Small intestine (tissue), 7 donors: Measurements from ENCODE around the gene DDX23. TPM values are rescaled to one million over a fixed set of nuclear protein-coding genes. Genes with fewer than 3 reads are reported as not detected.
"Not testable (repeated sequence)": the region's sequence is repeated elsewhere in the genome, so short reads cannot be mapped to it uniquely, and the experiment has no call there.

Experiments used
- DNase-seq, 2 donors: peaks; one replicate each; pipeline versions ENCODE4 v3.0.0 to v3.0.0-alpha.2; 2013
- FAIRE-seq: peaks from 2 replicates; lab custom pipeline; 2012; peaks lifted over from hg19 to GRCh38; lab: Jason Lieb, UNC
- H3K27ac ChIP-seq, 3 donors: one replicate each; pipeline ENCODE4 v1.5.1; 2013; ENCODE audit warnings: low read length in 2 of 3, mild to moderate bottlenecking in 2 of 3, control low read depth in 1 of 3, inconsistent platforms in 1 of 3, low read depth in 1 of 3, moderate library complexity in 1 of 3
- H3K27me3 ChIP-seq, 3 donors: one replicate each; pipeline ENCODE4 v1.6.1; 2013; ENCODE audit warnings: low read length in 3 of 3, inconsistent platforms in 1 of 3; ENCODE audit not compliant: control insufficient read depth in 3 of 3, insufficient read depth in 3 of 3
- H3K36me3 ChIP-seq, 3 donors: one replicate each; pipeline ENCODE4 v1.6.1; 2013; ENCODE audit warnings: low read length in 3 of 3, inconsistent platforms in 1 of 3, low read depth in 1 of 3, mild to moderate bottlenecking in 1 of 3, moderate library complexity in 1 of 3; ENCODE audit not compliant: control insufficient read depth in 3 of 3, insufficient read depth in 2 of 3
- H3K4me1 ChIP-seq, 3 donors: one replicate each; pipeline ENCODE4 v1.6.1; 2013; ENCODE audit warnings: low read length in 2 of 3, inconsistent platforms in 1 of 3, low read depth in 1 of 3, mild to moderate bottlenecking in 1 of 3, moderate library complexity in 1 of 3; ENCODE audit not compliant: control insufficient read depth in 3 of 3, insufficient read depth in 2 of 3
- H3K4me3 ChIP-seq, 3 donors: one replicate each; pipeline ENCODE4 v1.5.1; 2013; ENCODE audit warnings: low read length in 3 of 3, control low read depth in 1 of 3, inconsistent platforms in 1 of 3, low read depth in 1 of 3, mild to moderate bottlenecking in 1 of 3, moderate library complexity in 1 of 3
- H3K9me3 ChIP-seq, 2 donors: one replicate each; pipeline ENCODE4 v1.6.1; 2013; ENCODE audit warnings: low read depth in 1 of 2, low read length in 1 of 2; ENCODE audit not compliant: control insufficient read depth in 2 of 2, insufficient read depth in 1 of 2
- WGBS, 3 donors: extraction: QIAGEN DNeasy Blood & Tissue Kit; methylation state at CpG; one replicate each; pipeline ENCODE4 v1.1.7; 2013; 5-methylcytosine and 5-hydroxymethylcytosine counted together
- polyA plus RNA-seq, 4 donors: library from polyadenylated mRNA; stranded (reverse) in 3 of 4; unstranded in 1 of 4; fragments of 200-250 nt in 3 of 4; fragments of 120-200 nt in 1 of 4; gene quantifications; one replicate each; pipeline versions ENCODE4 v1.2.1 to v1.2.3, GENCODE V29; 2013
- donor health status: healthy with polysubstance abuse.
- donor health status: control.
- donor health status: control.
- donor health status: Bipolar disorder and iron deficiency.
- donor health status: healthy.

Gene DDX23
- polyA plus RNA-seq, 4 donors, result 53.2 to 85.8 (median 57.1) TPM

GRCh38 chr12:48859607-48860006 lies 7.6 kb upstream of the DDX23 start:
- H3K9me3 ChIP-seq, result no peaks in the 10 kb centered on the region
- H3K4me3 ChIP-seq, result no peak overlapping the region
- H3K27me3 ChIP-seq, result peaks cover 0 to 12% (median 0%) of the 10 kb centered on the region in 3 donors
- WGBS, 3 donors, result 91 to 96% (median 92%) methylated on average over 5 of the region's 5 CpGs
- no peak overlapping the region for H3K27ac ChIP-seq
- no peaks in the 10 kb centered on the region for H3K4me1 ChIP-seq
- FAIRE-seq (no peak), DNase-seq (no peak)
- peaks cover 0 to 27% (median 0%) of the 10 kb centered on the region in 3 donors for H3K36me3 ChIP-seq

GRCh38 chr12:48858043-48858442 lies 6.1 kb upstream of the DDX23 start:
- Histone ChIP-seq H3K36me3 (peaks cover 0 to 27% (median 0%) of the 10 kb centered on the region in 3 donors), H3K27me3 (no peaks in the 10 kb centered on the region), H3K4me3 (no peak overlapping the region), H3K27ac (no peak overlapping the region), H3K4me1 (peaks cover 0 to under 1% (median 0%) of the 10 kb centered on the region in 3 donors), H3K9me3 (no peaks in the 10 kb centered on the region)
- WGBS, 3 donors, result 82 to 88% (median 87%) methylated on average over 8 of the region's 8 CpGs
- no peak for DNase-seq
- no peak for FAIRE-seq

- FAIRE-seq, result no peak
- Histone ChIP-seq H3K27ac (no peak overlapping the region), H3K27me3 (no peaks in the 10 kb centered on the region), H3K4me1 (peaks cover 0 to 6% (median 0%) of the 10 kb centered on the region in 3 donors), H3K36me3 (peaks cover 0 to 27% (median 0%) of the 10 kb centered on the region in 3 donors), H3K4me3 (no peak overlapping the region), H3K9me3 (no peaks in the 10 kb centered on the region)
- no peak for DNase-seq
- 82 to 90% (median 87%) methylated on average over 13 of the region's 13 CpGs for WGBS, 3 donors
These were observed 5.5 kb upstream of the DDX23 start for GRCh38 chr12:48857278-48857994.

- no peak for DNase-seq
- H3K27ac ChIP-seq, result no peak overlapping the region
- 67 to 70% (median 68%) methylated on average over 2 of the region's 2 CpGs for WGBS, 3 donors
- H3K9me3 ChIP-seq, result no peaks in the 10 kb centered on the region
- peaks cover 0 to 7% (median 0%) of the 10 kb centered on the region in 3 donors for H3K4me1 ChIP-seq
- no peak overlapping the region for H3K4me3 ChIP-seq
- FAIRE-seq, result no peak
- peaks cover 0 to 22% (median 0%) of the 10 kb centered on the region in 3 donors for H3K36me3 ChIP-seq
- H3K27me3 ChIP-seq, result no peaks in the 10 kb centered on the region
These were observed 4.4 kb upstream of the DDX23 start for GRCh38 chr12:48856379-48856778.

DNA sequence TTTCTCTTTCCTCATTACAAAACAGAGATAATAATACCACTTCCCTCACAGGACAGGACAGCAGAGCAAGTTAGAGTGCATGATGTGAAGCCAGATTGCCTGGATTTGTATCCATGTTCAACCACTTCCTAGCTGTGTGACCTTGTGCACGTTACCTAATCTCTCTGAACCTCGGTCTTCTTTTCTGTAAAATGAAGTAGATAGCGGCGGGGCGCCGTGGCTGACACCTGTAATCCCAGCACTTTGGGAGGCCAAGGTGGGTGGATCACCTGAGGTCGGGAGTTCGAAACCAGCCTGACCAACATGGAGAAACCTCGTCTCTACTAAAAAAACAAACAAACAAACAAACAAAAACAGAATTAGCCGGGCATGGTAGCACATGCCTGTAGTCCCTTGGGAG lies 3.0 kb upstream of the DDX23 start:
- WGBS, 3 donors, result 74 to 90% (median 86%) methylated on average over 10 of the region's 10 CpGs
- not testable (repeated sequence) for H3K36me3 ChIP-seq, FAIRE-seq, H3K27me3 ChIP-seq, H3K27ac ChIP-seq, DNase-seq, H3K9me3 ChIP-seq, H3K4me3 ChIP-seq
- peaks cover 0 to 14% (median 2%) of the 10 kb centered on the region in 3 donors for H3K4me1 ChIP-seq

DNA sequence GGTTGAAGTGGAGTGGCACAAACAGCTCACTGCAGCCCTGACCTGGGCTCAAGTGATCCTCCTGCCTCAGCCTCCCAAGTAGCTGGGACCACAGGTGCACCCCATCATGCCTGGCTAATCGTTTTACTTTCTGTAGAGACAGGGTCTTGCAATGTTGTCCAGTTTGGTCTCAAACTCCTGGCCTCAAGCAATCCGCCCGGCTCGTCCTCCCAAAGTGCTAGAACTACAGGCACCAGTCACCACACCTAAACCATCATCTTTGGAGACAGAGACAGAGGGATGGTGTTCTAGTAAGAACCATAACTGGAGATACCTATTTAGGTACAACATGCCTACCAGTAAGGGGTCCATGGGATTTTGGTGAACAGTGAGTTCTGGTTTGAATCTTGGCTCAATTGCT lies 2.5 kb upstream of the DDX23 start:
- Histone ChIP-seq H3K27ac (no peak overlapping the region), H3K4me3 (no peak overlapping the region), H3K27me3 (no peaks in the 10 kb centered on the region), H3K4me1 (peaks cover 0 to 14% (median 2%) of the 10 kb centered on the region in 3 donors), H3K36me3 (peaks cover 0 to 13% (median 0%) of the 10 kb centered on the region in 3 donors), H3K9me3 (no peaks in the 10 kb centered on the region)
- FAIRE-seq (no peak), DNase-seq (no peak)
- 88 to 90% (median 89%) methylated on average over 4 of the region's 4 CpGs for WGBS, 3 donors

DNA sequence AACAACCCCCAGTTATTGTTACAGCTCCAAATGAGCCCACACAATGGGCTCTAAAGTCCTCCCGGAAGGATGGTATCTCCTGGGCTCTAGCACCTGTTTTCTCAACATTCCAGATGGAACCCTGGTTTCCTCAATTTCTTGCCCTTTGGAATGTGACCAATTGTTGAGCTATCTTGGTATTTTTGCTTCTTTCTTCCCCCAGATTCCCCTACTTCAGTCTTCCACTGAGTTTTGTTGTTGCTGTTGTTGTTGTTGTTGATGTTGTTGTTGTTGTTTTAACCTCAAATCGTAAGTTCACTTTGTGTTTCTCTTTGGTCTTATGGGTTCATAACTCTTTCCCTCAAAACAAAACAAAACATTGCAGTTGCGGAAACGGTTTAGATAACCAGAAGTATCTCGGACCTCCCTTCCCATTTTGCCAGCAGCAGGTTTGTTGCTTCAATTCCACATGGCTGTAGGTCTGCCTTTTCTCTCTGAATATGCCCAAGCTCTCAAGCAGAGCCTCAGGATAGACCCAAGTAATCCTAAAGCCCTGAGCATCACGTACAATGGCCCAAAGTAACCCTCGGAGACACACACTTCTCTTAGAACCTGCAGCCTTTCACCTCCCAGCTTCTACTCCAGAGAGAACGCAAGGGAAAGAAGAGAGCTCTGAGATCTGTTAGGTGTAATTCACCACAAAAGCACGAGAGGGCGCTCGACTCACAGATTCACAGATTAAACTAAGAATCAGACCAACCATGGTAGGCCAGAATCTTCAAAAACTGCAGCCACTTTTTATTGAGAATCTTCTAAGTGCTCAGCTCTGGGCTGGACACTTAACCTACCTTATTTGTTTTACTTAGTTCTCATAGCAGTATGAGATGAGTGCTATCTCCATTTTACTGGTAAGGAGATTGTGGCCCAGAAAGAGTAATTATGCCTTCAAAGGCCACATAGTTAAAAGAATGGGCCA lies 1.0 kb upstream of the DDX23 start:
- peak overlapping the region; percentile 64 to 71 (median 71) for H3K27ac ChIP-seq
- H3K27me3 ChIP-seq, result no peaks in the 10 kb centered on the region
- FAIRE-seq (no peak), DNase-seq (peak; percentile 95)
- H3K4me3 ChIP-seq, result peak overlapping the region; percentile 21 to 82 (median 79)
- peaks cover 0 to 19% (median 0%) of the 10 kb centered on the region in 3 donors for H3K36me3 ChIP-seq
- no peaks in the 10 kb centered on the region for H3K9me3 ChIP-seq
- WGBS, 3 donors, result 0 to 1% (median 0%) methylated on average over 11 of the region's 11 CpGs
- H3K4me1 ChIP-seq, result peaks cover 0 to 14% (median 2%) of the 10 kb centered on the region in 3 donors

GRCh38 chr12:48842021-48842420 lies 9.9 kb downstream of the DDX23 start:
- not testable (repeated sequence) for FAIRE-seq, H3K4me3 ChIP-seq, H3K27me3 ChIP-seq, H3K4me1 ChIP-seq, DNase-seq, H3K9me3 ChIP-seq, H3K27ac ChIP-seq
- peaks cover 24 to 67% (median 33%) of the 10 kb centered on the region in 3 donors for H3K36me3 ChIP-seq
- WGBS, 3 donors, result 95 to 98% (median 97%) methylated on average over 7 to 29 of the region's 29 CpGs
